A172 (cell line): ENCODE data around the gene UGT1A5. TPM values are rescaled to one million over a fixed set of nuclear protein-coding genes. Genes with fewer than 3 reads are reported as not detected.

Source experiments
- DNase-seq: peaks from one replicate; pipeline ENCODE4 v3.0.0-alpha.2; 2015; ENCODE audit warnings: low spot score
- total RNA-seq: library from RNA; depleted of rRNA; stranded (reverse); fragments of >200 nt; shearing (Covaris generic); gene quantifications from 2 replicates; pipeline ENCODE4 v1.2.3, GENCODE V29; 2014; rRNA removed

UGT1A5 gene
- total RNA-seq = not detected in 2 replicates

DNA sequence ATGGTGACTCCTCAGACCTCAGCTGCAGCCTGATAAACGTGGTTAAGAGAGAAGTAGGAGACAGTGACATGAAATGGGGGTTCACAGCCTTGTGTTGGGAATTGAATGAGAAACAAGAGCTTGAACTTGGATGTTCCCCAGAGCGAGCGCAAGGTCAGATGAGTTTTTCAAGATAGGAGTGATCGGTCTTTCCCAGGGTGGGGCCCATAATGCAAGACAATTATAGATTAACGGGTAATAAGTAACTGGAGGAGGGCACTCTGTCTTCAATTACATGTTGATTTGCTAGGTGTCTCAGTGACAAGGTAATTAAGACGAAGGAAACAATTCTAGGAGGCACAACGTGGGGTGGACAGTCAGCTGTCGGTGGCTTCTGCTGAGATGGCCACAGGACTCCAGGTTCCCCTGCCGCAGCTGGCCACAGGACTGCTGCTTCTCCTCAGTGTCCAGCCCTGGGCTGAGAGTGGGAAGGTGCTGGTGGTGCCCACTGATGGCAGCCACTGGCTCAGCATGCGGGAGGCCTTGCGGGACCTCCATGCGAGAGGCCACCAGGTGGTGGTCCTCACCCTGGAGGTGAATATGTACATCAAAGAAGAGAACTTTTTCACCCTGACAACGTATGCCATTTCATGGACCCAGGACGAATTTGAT is at the start of gene UGT1A5:
Gene UGT1A5, plus strand, starts transcription at position 297 of the 651 bp plus-strand sequence. Its CDS starts 85 bp downstream, at position 382.
- no peak for DNase-seq

DNA sequence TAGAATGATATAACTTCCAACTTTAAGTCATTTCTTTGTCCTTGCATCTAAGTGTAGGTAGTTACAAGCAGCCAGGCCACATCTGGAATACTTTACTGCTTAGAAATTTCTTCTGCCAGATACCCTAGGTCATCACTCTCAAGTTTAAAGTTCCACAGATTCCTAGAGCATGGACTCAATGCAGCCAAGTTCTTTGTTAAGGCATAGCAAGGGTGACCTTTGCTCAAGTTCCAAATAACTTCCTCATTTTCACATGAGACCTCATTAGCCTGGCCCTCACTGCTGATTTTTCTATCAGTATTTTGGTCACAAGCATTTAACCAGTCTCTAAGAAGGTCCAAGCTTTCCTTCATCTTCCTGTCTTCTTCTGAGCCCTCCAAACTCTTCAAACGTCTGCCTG is 48.8 kb upstream of the UGT1A5 start:
- DNase-seq = no peak

DNA sequence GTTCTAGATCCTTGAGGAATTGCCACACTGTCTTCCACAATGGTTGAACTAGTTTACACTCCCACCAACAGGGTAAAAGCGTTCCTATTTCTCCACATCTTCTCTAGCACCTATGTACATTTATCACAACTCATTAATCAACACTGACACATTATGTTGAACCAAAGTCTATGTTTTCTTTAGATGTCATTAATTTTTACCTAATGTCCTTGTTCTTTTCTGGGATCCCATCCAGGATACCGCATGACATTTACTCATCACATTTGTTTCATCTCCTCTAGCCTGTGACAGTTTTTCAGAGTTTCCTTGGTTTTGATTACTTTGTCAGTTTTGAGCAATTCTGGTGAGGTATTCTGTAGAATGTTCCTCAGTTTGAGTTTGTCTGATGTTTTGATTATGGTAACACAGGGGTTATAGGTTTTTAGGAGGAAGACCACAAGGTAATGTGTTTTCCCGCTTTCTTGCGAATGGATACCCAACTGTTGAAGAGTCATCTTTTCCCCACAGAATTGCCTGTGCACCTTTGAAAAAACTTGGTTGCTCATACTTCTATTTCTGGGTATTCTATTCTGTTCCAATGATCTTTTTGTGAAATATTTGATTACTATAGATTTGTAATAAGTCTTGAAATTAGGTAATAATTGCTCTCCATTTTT is 44.0 kb upstream of the UGT1A5 start:
- peak; percentile 57 for DNase-seq

DNA sequence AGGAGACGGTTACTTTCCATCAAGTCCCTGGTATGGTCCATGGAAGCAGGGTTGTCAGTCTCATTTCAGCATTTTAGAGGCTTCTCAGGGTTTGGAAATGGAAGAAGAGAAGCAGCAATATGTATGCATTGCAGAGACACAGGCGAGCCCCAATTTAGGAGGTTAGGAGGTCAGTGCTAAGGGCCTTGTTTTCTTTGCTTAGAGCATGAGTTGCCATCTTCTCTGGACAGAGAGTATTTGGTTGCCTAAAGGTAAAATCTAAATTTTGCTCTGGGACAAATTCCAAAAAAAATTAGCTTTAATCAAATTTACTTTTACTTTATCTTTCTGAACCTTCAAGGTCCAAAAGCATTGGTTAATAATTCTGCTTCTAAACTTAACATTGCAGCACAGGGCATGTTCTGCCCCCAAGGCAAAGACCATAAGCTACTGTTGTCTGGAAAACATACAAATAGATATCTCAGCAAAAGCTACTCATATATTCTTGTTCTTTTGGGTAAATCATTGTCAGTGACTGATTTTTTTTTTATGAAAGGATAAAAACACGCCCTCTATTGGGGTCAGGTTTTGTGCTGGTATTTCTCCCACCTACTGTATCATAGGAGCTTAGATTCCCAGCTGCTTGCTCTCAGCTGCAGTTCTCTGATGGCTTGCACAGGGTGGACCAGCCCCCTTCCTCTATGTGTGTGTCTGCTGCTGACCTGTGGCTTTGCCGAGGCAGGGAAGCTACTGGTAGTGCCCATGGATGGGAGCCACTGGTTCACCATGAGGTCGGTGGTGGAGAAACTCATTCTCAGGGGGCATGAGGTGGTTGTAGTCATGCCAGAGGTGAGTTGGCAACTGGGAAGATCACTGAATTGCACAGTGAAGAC is 41.2 kb upstream of the UGT1A5 start, which contains the start of gene UGT1A9:
Gene UGT1A9, plus strand, starts transcription at position 609 of the 872 bp plus-strand sequence. Its CDS starts 37 bp downstream, at position 646.
- DNase-seq = no peak

DNA sequence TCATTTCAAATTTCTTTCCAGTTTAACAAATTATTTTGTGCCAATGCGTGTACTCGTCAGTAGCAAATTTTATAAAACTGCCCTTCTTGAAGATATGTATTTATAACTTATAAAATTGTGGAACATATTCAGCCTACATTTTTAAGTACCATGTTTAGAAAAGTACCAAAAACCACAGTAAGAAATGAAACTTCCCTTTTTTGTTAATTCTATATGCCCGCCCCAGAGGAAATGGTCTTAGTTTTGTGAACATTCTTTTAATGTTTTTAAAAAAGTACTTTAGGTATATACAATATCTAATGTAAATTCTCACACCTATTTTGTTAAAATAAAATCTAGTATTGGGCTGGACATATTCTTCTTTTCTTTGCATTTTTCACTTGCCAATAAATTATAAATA is 39.8 kb upstream of the UGT1A5 start:
- no peak for DNase-seq

DNA sequence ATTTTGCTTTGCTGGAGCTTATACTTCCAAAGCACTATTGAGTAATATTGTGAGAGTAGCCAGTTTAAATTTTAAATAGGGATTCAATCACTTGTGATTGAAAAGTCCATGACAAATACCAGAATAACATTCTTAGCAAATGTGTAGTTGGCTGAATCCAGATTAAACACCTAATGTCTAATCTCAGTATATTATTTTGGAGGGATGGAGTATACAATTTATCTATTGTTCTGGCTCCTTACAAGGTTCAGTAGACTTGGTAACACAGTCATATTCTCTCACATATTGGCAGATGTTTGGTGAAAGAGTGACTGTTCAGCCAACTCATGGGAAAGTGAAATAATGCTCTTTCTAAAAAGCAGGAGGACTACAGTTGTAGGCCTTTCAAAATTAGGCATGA is 38.8 kb upstream of the UGT1A5 start:
- no peak for DNase-seq

DNA sequence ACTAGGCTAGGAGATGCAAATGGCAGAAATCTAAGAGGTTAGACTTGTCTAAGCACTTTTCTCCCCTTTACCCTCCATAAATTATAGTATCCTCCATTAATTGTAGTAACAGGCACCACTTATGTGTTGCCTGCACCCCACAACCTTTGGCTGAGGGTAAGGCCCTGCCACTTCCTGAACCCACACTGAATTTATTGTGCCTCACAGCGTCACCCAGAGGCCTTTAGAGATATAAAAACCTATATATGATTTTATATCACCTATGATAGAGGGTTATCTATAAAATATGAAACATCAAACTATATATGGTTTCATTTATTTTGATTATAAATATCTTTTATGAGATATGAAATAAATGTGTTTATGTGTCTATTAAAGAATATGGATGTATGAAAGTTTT is 38.4 kb upstream of the UGT1A5 start:
- DNase-seq = no peak

DNA sequence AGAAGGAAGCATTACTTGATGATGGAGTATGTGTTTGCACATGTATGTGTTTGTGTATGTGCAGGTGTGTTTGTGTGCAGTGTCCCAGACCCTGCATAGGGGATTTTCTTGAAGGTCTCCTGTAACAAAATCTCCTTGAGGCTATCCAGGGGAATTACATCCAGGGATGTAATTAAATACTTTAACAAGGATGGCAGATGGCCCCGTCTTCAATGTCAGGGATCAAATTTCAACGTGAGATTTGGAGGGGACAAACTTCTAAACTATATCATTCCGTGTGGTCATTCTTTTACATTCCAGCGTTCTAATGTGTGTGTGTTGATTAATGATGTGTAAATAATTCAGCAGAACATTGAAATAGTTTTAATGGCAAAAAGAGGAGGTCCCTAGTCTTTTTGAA is 37.7 kb upstream of the UGT1A5 start:
- no peak for DNase-seq

DNA sequence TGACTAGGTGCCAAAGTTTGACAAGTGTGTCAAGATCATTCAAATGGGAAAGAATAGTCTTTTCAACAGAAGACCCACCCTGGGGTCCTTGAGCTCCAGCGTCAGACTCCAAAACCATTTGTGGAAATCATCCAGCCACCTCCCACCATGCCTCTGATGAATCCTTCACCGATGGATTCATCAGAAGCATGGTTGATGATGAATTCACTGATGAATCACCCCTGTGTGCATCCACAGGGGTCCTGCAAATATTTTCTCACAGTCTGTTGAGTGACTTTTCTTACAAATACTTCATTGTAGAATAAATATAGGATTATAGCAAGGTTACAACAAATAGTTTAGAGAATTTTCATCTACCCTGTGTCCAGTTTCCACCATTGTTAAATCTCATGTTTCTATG is 36.7 kb upstream of the UGT1A5 start:
- DNase-seq = peak; percentile 51

DNA sequence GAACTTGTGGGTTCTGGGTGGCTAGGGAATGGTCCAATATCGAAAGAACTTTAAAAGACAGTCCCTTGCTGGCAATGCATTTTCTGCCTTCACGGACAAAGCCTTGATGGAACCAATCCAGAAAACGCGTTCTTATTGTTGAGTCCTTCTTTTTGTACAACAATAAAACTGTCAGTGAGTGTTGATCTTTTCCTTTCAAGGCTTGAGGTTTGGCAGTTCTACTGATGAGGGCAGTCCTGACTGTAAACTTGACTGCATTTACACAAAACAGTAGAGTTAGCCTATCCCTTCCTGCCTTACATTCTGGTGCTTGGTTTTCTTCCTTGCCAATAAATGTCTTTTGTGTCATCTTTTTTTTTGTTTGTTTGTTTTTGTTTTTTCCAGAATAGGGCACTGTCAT is 33.5 kb upstream of the UGT1A5 start:
- DNase-seq = peak; percentile 16

DNA sequence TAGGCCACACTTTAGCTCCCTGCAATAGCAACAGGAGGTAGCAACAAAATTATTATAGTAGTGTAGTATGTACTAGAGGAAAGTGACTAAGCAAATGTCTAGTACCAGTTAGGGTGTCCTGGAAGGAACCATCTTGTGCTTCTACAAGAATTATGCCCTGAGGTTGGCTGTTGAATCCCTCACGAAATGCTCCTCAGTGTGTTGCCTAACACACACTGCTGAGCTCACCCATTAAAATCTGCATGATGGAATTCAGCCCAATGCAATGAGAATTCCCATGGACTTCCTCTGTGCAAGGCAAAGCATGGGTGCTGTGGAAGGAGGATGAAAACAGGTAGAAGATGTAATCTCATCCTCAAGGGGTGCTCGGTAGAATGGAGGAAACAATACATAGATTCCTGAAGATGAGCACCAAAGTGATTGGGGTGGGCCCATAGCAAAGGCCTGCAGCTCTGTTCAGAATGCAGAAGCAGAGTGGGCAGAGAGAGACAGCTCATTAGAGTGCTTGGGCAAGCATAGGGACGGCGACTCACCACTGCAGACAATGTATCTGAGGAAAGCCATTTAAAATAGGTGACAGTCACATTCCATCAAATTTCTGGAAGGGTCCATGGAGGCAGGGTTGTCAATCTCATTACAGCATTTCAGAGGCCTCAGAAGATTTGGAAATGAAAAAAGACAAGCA is 32.2 kb upstream of the UGT1A5 start:
- DNase-seq = no peak

DNA sequence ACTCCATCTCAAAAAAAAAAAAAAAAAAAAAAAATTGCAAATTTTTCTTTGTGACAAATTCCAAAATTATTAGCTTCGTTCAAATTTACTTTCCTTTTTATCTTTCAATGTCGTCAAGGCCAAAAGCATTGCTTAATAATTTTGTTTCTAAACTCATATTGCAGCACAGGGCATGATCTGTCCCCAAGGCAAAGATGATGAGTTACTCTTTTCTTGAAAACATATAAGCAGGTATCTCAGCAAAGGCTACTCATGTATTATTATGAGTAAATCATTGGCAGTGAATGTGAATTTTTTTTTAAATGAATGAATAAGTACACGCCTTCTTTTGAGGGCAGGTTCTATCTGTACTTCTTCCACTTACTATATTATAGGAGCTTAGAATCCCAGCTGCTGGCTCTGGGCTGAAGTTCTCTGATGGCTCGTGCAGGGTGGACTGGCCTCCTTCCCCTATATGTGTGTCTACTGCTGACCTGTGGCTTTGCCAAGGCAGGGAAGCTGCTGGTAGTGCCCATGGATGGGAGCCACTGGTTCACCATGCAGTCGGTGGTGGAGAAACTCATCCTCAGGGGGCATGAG is 31.1 kb upstream of the UGT1A5 start, which contains the start of gene UGT1A7:
Gene UGT1A7, plus strand, starts transcription at position 381 of the 579 bp plus-strand sequence. Its CDS starts 37 bp downstream, at position 418.
- no peak for DNase-seq

DNA sequence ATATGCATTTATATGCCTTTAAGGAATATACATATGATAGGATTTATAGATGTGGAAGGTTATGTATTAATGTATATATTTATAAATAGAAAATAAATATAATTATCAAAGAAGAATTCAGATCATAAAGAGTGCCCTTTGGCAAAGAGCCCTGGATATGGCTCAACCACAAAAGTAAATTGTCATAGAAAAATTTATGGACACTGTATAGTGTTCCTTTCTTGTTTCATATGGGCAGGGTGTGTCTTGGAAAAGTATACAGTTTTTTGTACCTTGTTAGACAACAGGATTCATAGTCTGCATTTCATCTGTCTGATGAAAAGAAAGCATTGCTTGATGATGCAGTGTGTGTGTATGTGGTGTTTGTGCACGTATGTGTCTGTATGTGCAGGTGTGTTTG is 28.1 kb upstream of the UGT1A5 start:
- DNase-seq = no peak

DNA sequence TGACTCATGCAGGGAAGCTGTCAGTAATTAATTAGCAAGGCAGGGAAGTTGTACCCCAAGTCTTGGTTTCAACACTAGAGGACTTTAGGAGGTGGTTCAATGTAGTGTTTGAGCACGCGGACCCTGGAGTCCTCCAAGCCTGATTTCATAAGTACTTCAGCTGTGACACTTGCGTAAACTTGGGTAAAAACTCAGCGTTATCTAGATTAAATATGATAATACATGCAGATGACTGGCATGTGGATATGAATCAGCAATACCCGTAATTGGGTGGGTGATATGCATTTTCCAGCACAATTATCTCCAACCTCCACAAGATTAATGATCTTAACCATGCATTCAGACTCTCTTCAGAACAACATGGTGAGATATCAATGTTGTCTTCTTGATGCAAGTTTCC is 25.8 kb upstream of the UGT1A5 start:
- no peak for DNase-seq

DNA sequence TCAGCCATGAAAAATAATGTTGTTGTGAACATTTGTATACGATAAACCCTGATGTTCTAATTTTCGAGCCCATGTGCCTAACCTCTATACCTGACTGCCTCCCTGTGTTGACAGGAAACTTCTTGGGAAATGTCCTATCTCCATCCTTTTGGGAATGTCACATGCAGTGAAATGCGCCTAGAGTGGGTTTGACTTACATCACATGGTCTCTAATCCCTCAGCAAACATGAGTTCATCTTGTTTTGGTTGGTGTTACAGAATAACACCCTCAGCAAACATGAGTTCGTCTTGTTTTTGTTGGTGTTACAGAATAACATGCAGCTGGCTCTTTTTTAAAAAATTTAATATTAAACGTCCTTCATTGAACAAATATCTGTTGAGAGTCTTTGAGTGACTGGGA is 24.4 kb upstream of the UGT1A5 start:
- DNase-seq = no peak

DNA sequence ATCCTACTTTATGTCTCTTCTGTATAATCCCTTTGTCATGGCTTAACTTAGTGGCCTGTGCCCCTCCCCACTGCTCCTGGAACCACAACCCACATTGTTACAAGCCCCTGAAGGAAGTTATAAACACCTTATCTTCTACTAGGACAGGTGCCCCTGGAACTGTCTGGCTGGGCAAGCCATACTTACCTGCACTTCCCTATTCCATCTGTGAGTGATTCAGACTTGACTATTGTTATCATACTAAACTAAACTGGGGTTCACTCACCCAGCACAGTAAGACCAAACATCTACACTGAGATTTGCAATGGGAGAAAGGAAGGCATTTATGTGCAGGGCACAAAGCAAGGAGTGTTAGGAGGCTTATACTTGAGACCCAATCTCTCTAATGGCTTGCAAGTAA is 23.7 kb upstream of the UGT1A5 start:
- DNase-seq = no peak

DNA sequence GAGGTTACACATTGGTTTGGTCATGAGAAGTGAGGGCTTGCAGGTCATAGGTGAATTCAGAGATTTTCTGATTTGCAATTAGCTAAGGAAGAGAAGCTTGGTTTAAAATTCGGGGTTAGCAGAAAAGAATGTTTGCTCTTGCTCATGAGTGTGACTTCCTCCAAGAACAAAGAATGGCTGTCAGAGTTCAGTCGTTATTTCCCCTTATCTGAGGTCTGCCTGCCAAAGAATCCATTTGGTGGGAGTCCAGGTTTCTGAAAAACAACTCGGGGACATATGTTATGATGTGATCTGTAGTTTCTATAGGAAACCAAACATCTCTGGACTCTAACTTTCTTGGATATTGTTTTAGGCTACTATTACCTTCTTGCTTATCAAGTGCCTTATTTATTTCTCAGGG is 23.2 kb upstream of the UGT1A5 start:
- DNase-seq = no peak

DNA sequence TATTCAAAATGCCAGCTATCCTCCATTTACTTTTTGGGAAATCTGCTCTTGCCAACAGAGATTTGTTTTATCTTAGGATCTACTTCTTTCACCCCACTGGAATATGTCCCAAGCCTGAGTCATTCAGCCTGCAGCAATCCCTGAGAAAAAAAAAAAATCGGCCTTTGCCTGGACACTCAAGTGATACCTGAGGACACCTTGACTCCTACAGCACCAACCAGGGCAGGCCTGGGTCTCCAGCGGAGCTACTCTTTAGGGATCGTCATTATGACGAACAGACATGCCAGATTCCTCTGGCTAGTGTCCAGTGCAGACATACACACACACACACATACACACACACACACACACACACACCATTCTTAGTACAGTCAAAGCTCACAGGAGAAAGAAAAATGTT is 22.3 kb upstream of the UGT1A5 start:
- DNase-seq = peak; percentile 59

DNA sequence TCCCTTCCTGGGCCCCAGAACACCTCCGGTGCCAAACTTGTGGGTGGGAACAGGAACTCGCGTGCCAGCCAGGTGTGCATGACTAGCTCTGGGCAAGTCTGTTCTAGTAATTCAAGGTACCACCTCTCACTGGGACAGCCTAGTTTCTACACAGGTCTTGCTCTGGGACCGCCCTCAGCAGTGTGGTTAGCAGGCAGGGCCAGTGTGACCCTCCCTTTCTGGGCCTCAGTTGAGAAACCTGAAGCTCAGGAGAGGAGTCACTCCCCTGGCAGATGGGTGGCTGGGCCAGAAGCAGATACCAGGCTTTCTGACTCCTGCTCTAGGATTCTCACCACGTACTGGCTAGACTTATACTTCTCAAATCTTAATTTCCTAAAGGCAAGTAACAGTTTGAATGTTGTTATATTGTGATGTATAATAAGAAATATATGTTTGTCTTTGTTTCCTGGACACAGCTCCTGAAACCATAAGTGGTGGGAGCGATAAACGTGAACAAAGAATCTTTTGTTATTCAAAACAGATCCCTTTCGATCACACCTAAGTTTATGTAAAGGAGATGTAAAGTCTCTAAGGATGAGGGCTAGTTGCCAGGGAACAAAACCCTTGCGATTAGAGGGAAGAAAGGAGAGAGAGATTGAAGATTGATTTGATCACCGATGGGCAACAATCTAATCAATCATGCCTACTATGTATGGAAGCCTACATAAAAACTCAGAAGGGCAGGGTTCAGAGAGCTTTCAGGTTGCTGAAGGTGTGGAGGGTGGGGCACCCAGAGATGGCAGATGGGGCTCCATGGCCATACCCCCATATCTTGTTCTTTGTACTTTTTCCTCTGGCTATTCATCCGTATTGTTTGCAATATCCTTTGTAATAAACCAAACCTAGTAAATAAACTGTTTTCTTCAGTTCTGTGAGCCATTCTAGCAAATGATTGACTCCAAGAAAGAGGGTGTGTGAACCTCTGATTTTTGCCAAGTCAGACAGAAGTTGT is 21.0 kb upstream of the UGT1A5 start:
- DNase-seq = no peak

DNA sequence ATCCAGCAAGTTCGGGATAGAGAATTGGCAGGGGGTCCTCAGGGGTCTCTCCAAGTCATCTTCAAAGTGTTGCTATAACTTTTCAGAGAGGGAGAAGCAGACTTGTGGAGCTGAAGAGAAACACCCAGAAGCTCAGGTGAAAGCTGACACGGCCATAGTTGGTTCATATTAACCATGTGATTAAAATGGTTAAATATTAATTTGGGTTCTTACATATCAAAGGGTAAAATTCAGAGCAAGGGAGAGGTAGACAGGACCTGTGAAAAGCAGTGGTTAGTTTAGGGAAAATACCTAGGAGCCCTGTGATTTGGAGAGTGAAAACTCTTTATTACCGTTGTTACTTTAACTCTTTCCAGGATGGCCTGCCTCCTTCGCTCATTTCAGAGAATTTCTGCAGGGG is 20.1 kb upstream of the UGT1A5 start, which contains the start of gene UGT1A6:
Gene UGT1A6, plus strand, starts transcription at position 243 of the 400 bp plus-strand sequence. Its CDS starts 115 bp downstream, at position 358.
- DNase-seq = no peak
